ENCODE results near the gene PON3. TPM values are rescaled to one million over a fixed set of nuclear protein-coding genes. Genes with fewer than 3 reads are reported as not detected.

PON3 gene
- total and polyA plus RNA-seq, 2 of the 8 experiments (the other 6 are each of a cell fraction or from before 2014, with no cell fraction given), result not detected

DNA sequence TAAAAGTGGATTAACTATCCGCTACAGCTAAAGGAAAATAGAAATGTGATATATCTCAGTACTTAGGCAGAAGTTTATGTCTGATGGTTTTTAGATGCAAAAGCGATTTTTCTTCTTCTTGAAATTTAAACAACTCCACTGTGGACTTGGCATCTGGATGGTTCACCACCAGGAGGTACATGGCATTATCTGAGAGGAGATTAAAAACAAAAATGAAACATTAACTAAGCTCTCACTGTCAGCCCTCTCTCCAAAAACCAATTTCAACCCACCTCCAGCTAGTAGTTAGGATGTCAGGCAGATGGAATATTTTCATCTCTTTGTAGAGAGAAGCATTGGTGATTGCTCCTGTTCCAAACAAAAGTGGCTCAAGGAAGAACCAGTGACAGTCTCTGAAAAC is 84.8 kb downstream of the PON3 start (continued):
- TF ChIP-seq, protein P1, sequence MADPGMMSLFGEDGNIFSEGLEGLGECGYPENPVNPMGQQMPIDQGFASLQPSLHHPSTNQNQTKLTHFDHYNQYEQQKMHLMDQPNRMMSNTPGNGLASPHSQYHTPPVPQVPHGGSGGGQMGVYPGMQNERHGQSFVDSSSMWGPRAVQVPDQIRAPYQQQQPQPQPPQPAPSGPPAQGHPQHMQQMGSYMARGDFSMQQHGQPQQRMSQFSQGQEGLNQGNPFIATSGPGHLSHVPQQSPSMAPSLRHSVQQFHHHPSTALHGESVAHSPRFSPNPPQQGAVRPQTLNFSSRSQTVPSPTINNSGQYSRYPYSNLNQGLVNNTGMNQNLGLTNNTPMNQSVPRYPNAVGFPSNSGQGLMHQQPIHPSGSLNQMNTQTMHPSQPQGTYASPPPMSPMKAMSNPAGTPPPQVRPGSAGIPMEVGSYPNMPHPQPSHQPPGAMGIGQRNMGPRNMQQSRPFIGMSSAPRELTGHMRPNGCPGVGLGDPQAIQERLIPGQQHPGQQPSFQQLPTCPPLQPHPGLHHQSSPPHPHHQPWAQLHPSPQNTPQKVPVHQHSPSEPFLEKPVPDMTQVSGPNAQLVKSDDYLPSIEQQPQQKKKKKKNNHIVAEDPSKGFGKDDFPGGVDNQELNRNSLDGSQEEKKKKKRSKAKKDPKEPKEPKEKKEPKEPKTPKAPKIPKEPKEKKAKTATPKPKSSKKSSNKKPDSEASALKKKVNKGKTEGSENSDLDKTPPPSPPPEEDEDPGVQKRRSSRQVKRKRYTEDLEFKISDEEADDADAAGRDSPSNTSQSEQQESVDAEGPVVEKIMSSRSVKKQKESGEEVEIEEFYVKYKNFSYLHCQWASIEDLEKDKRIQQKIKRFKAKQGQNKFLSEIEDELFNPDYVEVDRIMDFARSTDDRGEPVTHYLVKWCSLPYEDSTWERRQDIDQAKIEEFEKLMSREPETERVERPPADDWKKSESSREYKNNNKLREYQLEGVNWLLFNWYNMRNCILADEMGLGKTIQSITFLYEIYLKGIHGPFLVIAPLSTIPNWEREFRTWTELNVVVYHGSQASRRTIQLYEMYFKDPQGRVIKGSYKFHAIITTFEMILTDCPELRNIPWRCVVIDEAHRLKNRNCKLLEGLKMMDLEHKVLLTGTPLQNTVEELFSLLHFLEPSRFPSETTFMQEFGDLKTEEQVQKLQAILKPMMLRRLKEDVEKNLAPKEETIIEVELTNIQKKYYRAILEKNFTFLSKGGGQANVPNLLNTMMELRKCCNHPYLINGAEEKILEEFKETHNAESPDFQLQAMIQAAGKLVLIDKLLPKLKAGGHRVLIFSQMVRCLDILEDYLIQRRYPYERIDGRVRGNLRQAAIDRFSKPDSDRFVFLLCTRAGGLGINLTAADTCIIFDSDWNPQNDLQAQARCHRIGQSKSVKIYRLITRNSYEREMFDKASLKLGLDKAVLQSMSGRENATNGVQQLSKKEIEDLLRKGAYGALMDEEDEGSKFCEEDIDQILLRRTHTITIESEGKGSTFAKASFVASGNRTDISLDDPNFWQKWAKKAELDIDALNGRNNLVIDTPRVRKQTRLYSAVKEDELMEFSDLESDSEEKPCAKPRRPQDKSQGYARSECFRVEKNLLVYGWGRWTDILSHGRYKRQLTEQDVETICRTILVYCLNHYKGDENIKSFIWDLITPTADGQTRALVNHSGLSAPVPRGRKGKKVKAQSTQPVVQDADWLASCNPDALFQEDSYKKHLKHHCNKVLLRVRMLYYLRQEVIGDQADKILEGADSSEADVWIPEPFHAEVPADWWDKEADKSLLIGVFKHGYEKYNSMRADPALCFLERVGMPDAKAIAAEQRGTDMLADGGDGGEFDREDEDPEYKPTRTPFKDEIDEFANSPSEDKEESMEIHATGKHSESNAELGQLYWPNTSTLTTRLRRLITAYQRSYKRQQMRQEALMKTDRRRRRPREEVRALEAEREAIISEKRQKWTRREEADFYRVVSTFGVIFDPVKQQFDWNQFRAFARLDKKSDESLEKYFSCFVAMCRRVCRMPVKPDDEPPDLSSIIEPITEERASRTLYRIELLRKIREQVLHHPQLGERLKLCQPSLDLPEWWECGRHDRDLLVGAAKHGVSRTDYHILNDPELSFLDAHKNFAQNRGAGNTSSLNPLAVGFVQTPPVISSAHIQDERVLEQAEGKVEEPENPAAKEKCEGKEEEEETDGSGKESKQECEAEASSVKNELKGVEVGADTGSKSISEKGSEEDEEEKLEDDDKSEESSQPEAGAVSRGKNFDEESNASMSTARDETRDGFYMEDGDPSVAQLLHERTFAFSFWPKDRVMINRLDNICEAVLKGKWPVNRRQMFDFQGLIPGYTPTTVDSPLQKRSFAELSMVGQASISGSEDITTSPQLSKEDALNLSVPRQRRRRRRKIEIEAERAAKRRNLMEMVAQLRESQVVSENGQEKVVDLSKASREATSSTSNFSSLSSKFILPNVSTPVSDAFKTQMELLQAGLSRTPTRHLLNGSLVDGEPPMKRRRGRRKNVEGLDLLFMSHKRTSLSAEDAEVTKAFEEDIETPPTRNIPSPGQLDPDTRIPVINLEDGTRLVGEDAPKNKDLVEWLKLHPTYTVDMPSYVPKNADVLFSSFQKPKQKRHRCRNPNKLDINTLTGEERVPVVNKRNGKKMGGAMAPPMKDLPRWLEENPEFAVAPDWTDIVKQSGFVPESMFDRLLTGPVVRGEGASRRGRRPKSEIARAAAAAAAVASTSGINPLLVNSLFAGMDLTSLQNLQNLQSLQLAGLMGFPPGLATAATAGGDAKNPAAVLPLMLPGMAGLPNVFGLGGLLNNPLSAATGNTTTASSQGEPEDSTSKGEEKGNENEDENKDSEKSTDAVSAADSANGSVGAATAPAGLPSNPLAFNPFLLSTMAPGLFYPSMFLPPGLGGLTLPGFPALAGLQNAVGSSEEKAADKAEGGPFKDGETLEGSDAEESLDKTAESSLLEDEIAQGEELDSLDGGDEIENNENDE (IDR thresholded peaks at IDR 0.05; ENCODE audit: insufficient replicate concordance, low read length), result no peak
- TF ChIP-seq EZH2 (IDR thresholded peaks at IDR 0.05; ENCODE audit: low read depth, low read length, severe bottlenecking), result no peak
- TF ChIP-seq RAD21 (IDR thresholded peaks at IDR 0.05 in 1 of 2, conservative IDR thresholded peaks at IDR 0.05 in 1 of 2; ENCODE audit: low read depth in 2 of 2, low read length in 2 of 2), result no peak
- no peak for TF ChIP-seq SP4 (IDR thresholded peaks at IDR 0.05; ENCODE audit: low read length)
- TF ChIP-seq CEBPB (IDR thresholded peaks at IDR 0.05; ENCODE audit: low read depth, low read length), result no peak
- no peak for TF ChIP-seq CHD2 (IDR thresholded peaks at IDR 0.05; ENCODE audit: low read length)
- TF ChIP-seq JUN (IDR thresholded peaks at IDR 0.05; ENCODE audit: low read depth, low read length), result no peak
- TF ChIP-seq POU5F1 (IDR thresholded peaks at IDR 0.05; ENCODE audit: low read depth, low read length), result no peak
- TF ChIP-seq TCF12 (IDR thresholded peaks at IDR 0.05; ENCODE audit: low read depth, low read length), result no peak
- TF ChIP-seq, protein P2, sequence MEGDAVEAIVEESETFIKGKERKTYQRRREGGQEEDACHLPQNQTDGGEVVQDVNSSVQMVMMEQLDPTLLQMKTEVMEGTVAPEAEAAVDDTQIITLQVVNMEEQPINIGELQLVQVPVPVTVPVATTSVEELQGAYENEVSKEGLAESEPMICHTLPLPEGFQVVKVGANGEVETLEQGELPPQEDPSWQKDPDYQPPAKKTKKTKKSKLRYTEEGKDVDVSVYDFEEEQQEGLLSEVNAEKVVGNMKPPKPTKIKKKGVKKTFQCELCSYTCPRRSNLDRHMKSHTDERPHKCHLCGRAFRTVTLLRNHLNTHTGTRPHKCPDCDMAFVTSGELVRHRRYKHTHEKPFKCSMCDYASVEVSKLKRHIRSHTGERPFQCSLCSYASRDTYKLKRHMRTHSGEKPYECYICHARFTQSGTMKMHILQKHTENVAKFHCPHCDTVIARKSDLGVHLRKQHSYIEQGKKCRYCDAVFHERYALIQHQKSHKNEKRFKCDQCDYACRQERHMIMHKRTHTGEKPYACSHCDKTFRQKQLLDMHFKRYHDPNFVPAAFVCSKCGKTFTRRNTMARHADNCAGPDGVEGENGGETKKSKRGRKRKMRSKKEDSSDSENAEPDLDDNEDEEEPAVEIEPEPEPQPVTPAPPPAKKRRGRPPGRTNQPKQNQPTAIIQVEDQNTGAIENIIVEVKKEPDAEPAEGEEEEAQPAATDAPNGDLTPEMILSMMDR (IDR thresholded peaks at IDR 0.05; ENCODE audit: control extremely low read depth in 1 of 3, insufficient read depth in 1 of 3, low read depth in 1 of 3, low read length in 3 of 3), result no peak
